HUES6 (cell line): Measurements from ENCODE around the gene USP36.
"Not testable (repeated sequence)": the region's sequence is repeated elsewhere in the genome, so short reads cannot be mapped to it uniquely, and the experiment has no call there.

Experiments used
- H3K27ac ChIP-seq: 2 replicates; pipeline ENCODE4 v1.7.0; 2013; ENCODE audit warnings: low read depth, mild to moderate bottlenecking, low read length, inconsistent platforms
- H3K27me3 ChIP-seq: 2 replicates; pipeline ENCODE4 v1.6.1; 2013; ENCODE audit warnings: low read length; ENCODE audit not compliant: control insufficient read depth, insufficient read depth
- H3K36me3 ChIP-seq: 2 replicates; pipeline ENCODE4 v1.6.1; 2013; ENCODE audit warnings: low read length; ENCODE audit not compliant: control insufficient read depth, insufficient read depth
- H3K4me1 ChIP-seq: 2 replicates; pipeline ENCODE4 v1.6.1; 2013; ENCODE audit warnings: low read length; ENCODE audit not compliant: control insufficient read depth, insufficient read depth
- H3K4me3 ChIP-seq: 2 replicates; pipeline ENCODE4 v1.5.1; 2013; ENCODE audit warnings: low read depth, low read length
- H3K9ac ChIP-seq: one replicate; pipeline ENCODE4 v1.6.1; 2013; ENCODE audit warnings: mild to moderate bottlenecking, low read length
- H3K9me3 ChIP-seq: 2 replicates; pipeline ENCODE4 v1.6.1; 2013; ENCODE audit warnings: low read depth, low read length; ENCODE audit not compliant: control insufficient read depth, insufficient read depth

USP36 gene

DNA sequence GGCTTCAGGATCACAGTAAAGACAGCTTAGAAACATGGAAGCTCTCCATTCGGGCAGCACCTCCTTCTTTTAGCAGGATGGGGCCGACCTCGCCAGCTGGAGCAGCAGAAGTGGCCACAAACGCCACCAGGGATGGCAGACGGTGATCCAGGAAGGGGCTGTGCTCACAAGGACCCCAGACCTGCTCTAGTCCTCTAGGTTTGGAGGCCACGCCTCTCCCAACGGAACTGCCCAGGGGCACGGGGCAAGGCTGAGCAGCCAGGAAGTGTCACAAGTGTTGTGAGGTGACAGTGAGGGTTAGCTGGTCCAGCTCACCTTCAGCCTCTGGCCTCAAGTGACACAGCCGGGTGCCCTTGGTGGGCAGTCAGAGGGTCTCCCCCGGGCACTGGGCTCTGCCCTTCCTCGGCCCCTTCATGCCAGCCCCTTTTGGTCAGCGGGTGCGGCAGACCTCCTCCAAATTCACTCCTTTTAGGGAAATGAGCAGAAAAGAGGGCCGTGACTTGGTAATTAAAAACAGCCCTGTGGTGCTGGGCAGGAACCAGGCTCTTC is 42.0 kb upstream of the USP36 start:
- Histone ChIP-seq H3K27ac (peak overlapping the region; percentile 2; the same call in 1 of the 2 replicates), H3K9me3 (no peaks in the 10 kb centered on the region), H3K36me3 (no peaks in the 10 kb centered on the region; the same call in 1 of the 2 replicates), H3K9ac (peak overlapping the region; percentile 64), H3K4me3 (no peak overlapping the region), H3K27me3 (no peaks in the 10 kb centered on the region), H3K4me1 (peaks cover 32% of the 10 kb centered on the region)

DNA sequence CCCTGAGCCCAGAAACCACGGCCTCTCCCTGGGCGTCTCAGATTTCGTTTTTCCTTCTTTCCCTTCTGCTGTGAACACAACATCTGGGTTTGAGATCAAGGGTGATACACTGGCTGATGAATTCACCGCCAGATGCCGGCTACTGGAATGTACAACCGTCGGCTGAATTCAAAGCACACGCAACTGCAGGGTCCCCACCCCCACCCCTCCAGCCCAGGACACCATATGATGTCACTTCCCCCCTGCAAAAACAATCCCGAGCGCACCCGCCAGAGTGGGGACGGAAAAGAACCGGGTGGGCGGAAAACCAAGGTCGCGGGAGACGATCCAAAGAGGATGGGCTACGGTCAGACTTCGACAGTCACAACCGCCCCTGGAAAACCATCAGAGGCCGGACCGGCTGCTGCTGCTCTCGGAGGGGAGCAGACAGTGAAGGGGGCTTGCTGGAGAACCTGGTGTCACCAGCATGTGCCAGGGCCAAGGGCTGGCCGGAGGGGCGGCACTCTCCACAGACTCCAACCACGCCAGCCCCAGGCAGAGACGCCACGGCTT is 39.1 kb upstream of the USP36 start:
- no peaks in the 10 kb centered on the region for H3K9me3 ChIP-seq
- H3K36me3 ChIP-seq = no peaks in the 10 kb centered on the region; the same call in 1 of the 2 replicates
- H3K27ac ChIP-seq = no peak overlapping the region
- peaks cover 30% of the 10 kb centered on the region for H3K4me1 ChIP-seq
- H3K9ac ChIP-seq = no peak overlapping the region
- no peak overlapping the region for H3K4me3 ChIP-seq
- no peaks in the 10 kb centered on the region for H3K27me3 ChIP-seq

DNA sequence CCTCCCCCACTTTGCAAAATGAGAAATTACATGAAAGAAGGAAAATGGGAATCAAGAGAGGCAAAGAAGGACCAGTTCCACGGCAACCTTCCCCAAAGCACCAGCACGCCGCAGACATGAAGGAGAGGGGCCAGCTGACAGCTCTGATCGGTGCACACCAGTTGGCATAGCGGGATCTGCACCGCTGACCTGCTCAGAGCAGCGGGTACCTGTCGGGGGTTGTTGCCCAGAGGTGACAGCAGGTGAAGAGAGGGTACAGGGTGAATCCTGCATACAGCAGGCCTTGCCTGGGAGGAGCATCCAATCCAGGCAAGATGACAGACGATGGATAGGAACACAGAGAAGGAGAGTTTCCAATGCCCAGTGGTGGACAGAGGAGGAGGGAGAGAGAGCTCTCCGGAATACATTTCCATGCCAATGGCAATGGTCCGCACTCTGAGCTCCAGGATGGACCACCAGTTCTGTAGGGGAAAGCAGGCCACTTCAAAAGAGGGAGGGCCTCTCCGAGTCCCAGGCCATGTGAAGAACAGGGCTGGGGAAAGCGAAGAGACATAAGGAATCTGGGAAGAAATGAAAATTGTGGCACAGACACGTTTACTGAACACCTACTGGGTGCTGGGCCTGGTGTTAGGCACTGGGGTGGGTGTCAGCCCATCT is 38.4 kb upstream of the USP36 start:
- Histone ChIP-seq H3K4me3 (no peak overlapping the region), H3K4me1 (peaks cover 23% of the 10 kb centered on the region), H3K36me3 (no peaks in the 10 kb centered on the region; the same call in 1 of the 2 replicates), H3K9ac (no peak overlapping the region), H3K9me3 (no peaks in the 10 kb centered on the region), H3K27me3 (no peaks in the 10 kb centered on the region), H3K27ac (no peak overlapping the region)

DNA sequence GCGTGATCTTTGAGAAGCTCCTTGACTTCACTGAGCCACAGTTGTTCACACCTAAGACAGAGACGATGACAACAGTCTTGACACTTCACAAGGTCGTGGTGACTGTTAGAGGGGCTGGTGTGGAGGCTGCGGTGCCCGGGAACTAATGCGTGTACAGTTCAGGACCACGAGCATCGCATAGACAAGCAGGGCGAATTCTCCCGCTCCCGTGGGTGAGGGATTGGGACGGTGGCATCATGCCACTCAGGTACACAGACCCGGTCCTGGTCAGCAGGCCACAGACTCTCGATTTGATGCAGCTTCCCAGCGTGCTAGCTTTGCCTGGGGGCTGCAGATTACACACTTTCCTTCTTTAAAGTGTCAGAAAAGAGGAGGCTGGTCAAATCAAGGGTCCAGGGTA is 37.6 kb upstream of the USP36 start:
- Histone ChIP-seq H3K9ac (no peak overlapping the region), H3K4me3 (no peak overlapping the region), H3K4me1 (peaks cover 16% of the 10 kb centered on the region), H3K9me3 (no peaks in the 10 kb centered on the region), H3K27me3 (no peaks in the 10 kb centered on the region), H3K36me3 (no peaks in the 10 kb centered on the region; the same call in 1 of the 2 replicates), H3K27ac (no peak overlapping the region)

DNA sequence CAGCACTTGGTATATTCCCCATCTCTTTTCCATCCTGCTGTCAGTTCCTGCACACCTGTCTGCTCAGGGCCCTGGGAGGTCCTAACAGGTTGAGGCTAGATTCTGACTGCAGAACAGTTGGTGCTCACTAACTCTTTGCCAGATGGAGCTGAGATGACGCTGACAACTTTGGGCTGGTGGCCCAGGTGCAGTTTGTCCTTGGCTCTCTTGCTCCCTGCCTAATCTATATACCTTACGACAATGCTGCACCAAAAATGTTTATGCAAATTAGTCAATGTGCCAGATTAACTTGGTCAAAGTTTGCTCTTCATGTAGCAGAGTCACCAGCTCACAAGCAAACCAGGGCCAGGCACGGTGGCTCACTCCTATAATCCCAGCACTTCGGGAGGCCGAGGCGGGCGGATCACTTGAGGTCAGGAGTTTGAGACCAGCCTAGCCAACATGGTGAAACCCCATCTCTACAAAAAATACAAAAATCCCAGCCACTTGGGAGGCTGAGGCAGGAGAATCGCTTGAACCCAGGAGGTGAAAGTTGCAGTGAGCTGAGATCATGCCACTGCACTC is 36.4 kb upstream of the USP36 start:
- H3K9me3 ChIP-seq, H3K36me3 ChIP-seq, H3K4me1 ChIP-seq, H3K27me3 ChIP-seq, H3K27ac ChIP-seq, H3K9ac ChIP-seq, H3K4me3 ChIP-seq: not testable (repeated sequence)

DNA sequence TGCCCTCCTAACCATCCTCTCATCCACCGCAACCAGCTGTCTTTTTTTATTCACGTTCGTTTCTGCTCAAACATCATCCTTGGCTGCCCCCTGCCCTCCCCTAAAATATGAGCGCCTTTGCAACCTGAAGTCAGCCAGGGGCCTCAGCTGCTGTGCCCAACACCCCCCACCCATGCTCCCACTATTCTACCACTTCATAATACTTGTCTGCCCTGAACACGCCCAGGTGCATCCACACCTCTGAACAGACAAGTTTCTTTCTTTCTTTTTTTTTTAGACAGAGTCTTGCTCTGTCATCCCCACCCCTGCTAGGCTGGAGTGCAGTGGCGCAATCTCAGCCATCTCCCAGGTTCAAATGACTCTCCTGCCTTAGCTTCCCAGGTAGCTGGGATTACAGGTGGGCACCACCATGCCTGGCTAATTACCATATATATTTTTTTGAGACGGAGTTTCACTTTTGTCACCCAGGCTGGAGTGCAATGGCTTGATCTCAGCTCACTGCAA is 35.5 kb upstream of the USP36 start:
- H3K27me3 ChIP-seq = no peaks in the 10 kb centered on the region
- no peak overlapping the region for H3K9ac ChIP-seq
- no peaks in the 10 kb centered on the region for H3K9me3 ChIP-seq
- no peak overlapping the region for H3K4me3 ChIP-seq
- H3K36me3 ChIP-seq = peaks cover 4% of the 10 kb centered on the region; the same call in 1 of the 2 replicates
- peaks cover 6% of the 10 kb centered on the region for H3K4me1 ChIP-seq
- H3K27ac ChIP-seq = no peak overlapping the region

DNA sequence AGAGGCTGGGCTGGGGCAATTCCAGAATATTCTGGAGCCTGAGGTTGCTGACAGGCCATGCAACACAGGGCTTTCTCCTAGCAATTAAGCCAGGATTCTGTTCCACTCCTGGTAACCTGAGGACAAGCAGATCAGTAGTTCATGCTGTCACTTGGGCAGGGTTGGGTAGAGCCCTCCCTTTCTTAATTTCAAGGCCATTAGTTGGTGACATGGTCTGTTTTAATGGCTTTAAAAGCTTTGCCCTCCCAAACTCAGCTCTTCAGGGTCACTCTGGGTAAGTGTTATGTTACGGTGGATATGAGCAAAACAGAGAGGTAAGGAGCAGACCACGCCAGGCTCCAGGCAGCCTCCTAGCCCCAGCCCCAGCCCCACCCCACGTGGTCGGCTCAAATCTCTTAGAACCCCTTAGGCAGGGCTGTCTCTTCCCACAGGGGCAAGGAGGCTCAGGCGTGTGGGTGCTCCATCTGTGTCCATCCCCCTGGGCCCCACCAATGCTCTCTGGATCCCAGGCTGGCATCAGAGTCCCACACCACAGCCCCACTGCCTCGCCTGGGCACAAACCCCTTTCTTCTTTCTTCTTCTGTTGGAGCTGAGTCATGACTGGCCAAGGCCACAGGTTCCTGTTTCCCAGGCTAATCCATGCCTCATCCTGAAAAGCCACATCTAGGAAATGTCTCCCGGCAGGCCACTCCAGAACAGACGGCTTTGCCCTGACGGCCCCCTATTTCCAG is 34.9 kb upstream of the USP36 start:
- H3K9ac ChIP-seq = no peak overlapping the region
- no peak overlapping the region for H3K4me3 ChIP-seq

DNA sequence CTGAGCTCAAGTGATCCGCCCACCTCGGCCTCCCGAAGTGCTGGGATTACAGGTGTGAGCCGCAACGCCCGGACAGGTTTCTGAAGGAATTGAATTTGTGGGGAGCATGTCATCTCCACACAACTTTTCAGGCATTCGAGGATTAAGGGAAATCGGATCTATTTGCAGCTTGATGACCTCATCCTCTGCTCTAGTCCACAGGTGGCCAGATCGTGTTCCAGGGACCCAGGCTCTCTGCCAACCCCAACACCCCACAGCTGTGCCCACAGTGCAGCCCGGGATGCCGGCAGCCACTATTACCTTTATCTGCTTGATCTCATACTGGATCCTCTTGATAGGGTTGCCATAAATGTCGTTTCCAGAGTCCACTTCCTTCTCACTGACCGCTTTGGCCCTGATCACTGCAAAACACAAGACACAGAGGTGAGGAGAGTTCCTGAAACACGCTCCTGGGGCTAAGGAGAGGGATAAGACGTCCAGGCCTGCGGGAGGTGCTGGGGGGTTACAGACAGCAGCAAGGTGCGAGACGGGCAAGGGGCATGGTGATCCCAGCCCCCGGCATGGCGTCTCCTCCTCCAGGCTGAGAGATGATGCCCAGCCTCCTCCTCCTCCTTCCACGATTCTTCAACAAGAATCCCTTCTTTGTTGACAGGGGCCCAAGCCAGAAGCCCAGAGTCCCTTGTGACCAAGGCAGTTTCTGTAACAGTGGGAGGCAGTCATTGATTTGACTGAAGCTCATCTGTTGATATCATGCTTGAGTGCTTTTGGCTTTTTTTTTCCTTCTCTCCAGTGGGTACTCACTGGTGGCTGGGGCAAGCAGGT is 33.1 kb upstream of the USP36 start:
- Histone ChIP-seq H3K9me3 (no peaks in the 10 kb centered on the region), H3K4me1 (no peaks in the 10 kb centered on the region; the same call in 1 of the 2 replicates), H3K9ac (no peak overlapping the region), H3K27me3 (no peaks in the 10 kb centered on the region), H3K4me3 (no peak overlapping the region), H3K36me3 (peaks cover 10% of the 10 kb centered on the region), H3K27ac (no peak overlapping the region)

More for the DNA sequence above, 34.9 kb upstream of the USP36 start:
- no peaks in the 10 kb centered on the region for H3K27me3 ChIP-seq
- H3K36me3 ChIP-seq = peaks cover 7% of the 10 kb centered on the region
- H3K4me1 ChIP-seq = peaks cover 6% of the 10 kb centered on the region
- H3K27ac ChIP-seq = no peak overlapping the region
- no peaks in the 10 kb centered on the region for H3K9me3 ChIP-seq

DNA sequence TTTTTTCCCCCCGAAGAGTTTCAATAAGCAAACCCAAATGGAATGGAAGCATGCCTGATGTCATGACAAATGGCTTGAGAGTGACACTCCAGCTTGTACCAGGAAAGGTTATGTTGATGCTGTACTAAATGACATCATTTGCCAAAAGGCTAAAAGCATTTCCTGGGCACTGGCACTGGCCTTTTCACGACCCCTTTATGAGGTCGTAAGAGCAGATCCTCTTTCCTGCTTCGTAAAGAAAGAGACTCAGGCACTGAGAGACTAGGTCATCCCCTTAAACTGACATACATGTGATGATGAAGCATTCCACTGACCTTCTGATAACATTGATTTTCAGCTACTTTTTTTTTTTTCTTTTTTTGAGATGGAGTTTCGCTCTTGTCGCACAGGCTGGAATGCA is 31.9 kb upstream of the USP36 start:
- H3K9me3 ChIP-seq = no peaks in the 10 kb centered on the region
- no peaks in the 10 kb centered on the region for H3K27me3 ChIP-seq
- H3K27ac ChIP-seq = no peak overlapping the region
- H3K9ac ChIP-seq = no peak overlapping the region
- no peak overlapping the region for H3K4me3 ChIP-seq
- H3K4me1 ChIP-seq = no peaks in the 10 kb centered on the region; the same call in 1 of the 2 replicates
- H3K36me3 ChIP-seq = peaks cover 12% of the 10 kb centered on the region

DNA sequence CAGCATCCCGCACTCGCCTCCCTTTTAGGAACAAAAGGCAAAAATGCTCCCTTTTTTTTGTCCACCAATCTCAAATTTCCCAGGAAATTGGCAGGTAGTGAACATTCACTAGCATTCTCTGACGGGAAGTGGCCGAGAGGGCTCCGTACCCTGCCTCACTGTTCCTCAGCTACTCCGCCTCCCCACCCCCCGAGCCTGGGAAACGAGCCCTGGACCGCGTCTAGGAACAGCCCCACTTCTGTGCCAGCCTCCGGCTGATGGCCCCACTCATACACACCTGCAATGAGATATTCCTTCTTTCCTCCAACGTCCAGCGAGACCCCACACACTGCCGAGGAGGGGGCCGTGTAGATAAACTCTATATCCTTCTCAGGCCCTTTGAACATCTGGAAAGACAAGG is 30.0 kb upstream of the USP36 start:
- Histone ChIP-seq H3K27me3 (no peaks in the 10 kb centered on the region), H3K27ac (no peak overlapping the region), H3K9me3 (no peaks in the 10 kb centered on the region), H3K36me3 (peaks cover 12% of the 10 kb centered on the region), H3K4me3 (no peak overlapping the region), H3K4me1 (peaks cover 3% of the 10 kb centered on the region; the same call in 1 of the 2 replicates), H3K9ac (no peak overlapping the region)
